Measurements from ENCODE around the gene ZFPM1.

- TF ChIP-seq CTCF (IDR thresholded peaks at IDR 0.05) (no peak), POLR2A (IDR thresholded peaks at IDR 0.05) (no peak), POLR2AphosphoS5 (IDR thresholded peaks at IDR 0.05) (no peak), EP300 (IDR thresholded peaks at IDR 0.05) (no peak)
Observed at GRCh38 chr16:88462396-88462795, 9.3 kb downstream of the ZFPM1 start.
